Activated CD4-positive, CD25-positive, alpha-beta regulatory T cell treated with anti-CD3 and anti-CD28 coated beads, Interleukin-2, amount 50 U/mL, for 72 hours (primary cell): Measurements from ENCODE around the gene KRT37.
"Not testable (repeated sequence)": the region's sequence is repeated elsewhere in the genome, so short reads cannot be mapped to it uniquely, and the experiment has no call there.

Source experiments
- DNase-seq: peaks from one replicate; pipeline ENCODE4 v3.0.0; 2021

Gene KRT37

GRCh38 chr17:41434005-41434404 is 9.6 kb upstream of the KRT37 start:
- DNase-seq, result no peak

- no peak for DNase-seq
Measured at GRCh38 chr17:41433586-41433985, 9.2 kb upstream of the KRT37 start.

- not testable (repeated sequence) for DNase-seq
Measured at GRCh38 chr17:41430376-41430775, 6.0 kb upstream of the KRT37 start.

DNA sequence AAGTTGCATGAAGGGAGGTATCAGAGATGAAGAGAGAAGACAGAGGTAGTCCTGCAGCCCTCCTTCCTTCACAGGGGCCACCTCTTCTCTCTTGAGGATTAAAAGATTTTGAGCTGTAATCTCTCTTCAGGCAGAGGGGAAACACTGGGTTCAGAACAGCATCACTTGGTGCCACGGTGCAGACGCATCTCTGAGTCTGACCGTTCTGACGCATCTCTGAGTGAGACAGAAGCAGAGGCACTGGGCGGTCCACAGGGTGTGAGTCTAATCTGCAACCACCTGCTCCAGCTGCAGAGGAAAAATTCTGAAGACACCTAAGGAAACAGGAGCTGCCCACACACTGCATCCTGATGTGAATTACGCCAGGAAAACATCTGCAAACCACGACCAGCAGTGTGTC is 5.3 kb upstream of the KRT37 start:
- no peak for DNase-seq

- DNase-seq, result no peak
Measured at GRCh38 chr17:41428591-41429291, 4.4 kb upstream of the KRT37 start.

DNA sequence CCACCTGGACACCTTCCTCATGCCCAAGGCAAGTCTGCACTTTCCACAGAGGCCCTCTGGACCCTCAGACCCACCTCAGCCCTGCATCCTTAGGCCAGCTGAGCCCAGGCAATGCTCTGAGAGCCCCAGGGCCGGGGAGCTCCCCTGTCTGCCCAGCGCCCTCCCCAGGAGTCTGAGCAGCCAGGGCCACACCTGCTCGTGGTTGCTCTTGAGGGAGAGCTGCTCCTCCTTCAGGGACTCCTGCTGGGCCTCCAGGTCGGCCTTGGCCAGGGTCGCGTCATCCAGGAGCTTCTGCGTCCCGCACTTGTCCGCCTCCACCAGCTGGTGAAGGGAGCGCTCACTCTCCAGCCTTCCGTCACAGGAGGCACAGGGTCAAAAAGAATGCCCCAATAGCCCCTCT is 1.8 kb downstream of the KRT37 start:
- DNase-seq, result not testable (repeated sequence)

DNA sequence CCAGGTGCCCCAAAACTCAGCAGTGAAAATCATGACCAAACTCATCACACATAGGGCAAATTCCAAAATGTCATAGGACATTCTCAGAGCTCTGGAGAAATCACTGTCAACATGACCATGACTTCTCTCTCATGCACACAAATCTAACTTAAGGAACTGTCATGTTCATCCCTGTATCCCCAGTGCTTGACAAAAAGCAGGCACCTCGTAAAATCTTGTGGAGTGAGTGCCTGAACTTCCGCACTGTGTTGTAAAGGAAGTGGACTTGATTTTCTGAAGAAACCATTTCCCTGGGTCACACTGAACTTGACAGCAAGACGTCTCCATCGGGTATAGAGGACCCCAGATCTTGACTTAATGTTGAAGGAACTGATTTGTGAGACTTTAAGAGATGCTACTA is 2.8 kb downstream of the KRT37 start:
- DNase-seq, result no peak

- no peak for DNase-seq
Measured at GRCh38 chr17:41421116-41421515, 3.3 kb downstream of the KRT37 start.

- no peak for DNase-seq
Measured at GRCh38 chr17:41420134-41420533, 4.3 kb downstream of the KRT37 start.

DNA sequence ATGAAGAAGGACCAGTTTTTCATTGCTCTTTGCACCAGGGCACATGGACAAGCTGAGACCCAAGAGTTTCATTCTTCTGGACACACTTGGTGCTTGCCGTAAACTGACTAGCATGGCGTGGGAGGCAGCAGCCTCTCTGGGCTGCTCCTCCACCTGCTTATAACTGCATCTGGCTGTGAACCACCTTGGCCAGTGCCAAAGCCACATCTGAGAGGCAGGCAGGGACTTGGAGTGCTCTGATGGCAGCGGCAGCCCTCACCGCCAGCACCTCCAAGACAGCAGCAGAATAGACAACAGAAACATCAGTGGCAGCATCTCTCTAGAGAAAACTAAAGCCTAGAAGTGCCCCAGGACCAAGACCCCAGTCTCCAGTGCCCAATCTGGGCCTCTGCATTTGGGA is 4.7 kb downstream of the KRT37 start:
- DNase-seq, result no peak

- DNase-seq, result no peak
Measured at GRCh38 chr17:41418116-41418860, 6.1 kb downstream of the KRT37 start.

DNA sequence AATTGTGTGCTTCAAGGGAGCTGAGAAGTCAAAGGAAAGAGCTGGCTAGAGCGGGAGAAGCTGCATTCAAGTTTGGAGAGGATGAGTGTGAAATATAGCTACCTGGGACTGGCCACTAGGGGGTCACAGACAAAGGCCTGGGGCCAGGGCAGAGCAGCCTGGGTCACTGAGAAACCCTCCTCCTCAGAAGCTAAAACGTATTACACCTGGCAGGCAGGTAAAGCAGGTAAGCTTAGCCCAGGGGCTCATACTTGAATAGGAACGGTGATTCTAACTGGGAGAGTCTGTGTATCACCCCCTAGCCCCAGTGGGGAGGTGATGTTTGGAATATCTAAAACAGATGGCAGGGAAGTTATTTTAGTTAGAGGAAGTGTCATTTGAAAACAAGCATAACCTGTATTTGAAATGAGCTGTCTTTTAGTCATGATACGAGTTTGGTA is 6.8 kb downstream of the KRT37 start:
- DNase-seq, result no peak

DNA sequence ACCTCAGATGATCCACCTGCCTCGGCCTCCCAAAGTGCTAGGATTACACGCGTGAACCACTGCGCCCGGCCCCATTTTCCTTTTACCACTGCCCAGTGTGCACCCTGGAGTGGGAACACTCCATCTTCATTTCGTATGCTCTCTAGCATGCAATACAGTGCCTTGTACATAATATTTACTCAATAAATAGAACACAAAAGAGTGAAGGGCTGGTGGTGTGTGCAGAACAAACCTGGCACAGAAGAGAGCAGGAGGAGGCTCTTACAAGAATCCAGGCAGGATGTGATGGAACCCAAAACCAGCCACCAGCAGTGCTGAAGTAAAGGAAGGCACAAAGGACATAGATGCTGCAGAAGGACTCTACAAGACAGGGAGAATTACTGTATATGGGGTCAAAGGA is 7.3 kb downstream of the KRT37 start:
- DNase-seq, result no peak

- DNase-seq, result no peak
Measured at GRCh38 chr17:41416479-41416878, 7.9 kb downstream of the KRT37 start.

DNA sequence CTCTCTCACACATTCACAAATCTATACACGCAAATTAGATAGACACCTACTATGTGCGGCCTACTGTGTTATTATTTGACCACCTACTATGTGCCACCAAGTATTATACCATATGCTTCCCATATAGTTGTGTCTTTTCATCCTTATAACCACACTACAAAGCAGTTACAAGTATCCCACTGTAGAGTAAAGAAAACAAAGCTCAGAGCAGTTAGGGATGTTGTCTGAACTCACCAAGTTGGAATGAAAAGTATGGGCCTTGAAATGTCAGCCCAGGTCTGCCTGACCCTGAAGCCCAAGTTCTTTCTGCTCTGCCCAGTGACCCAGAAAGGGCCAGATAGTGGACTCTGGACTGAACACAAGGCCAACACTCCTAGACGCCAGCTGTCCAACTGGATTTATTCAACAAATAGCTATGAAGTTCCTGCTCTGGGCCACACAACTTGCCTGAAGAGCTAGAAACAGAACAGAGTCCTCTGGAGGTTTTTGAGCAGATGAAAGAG is 8.5 kb downstream of the KRT37 start:
- no peak for DNase-seq

DNA sequence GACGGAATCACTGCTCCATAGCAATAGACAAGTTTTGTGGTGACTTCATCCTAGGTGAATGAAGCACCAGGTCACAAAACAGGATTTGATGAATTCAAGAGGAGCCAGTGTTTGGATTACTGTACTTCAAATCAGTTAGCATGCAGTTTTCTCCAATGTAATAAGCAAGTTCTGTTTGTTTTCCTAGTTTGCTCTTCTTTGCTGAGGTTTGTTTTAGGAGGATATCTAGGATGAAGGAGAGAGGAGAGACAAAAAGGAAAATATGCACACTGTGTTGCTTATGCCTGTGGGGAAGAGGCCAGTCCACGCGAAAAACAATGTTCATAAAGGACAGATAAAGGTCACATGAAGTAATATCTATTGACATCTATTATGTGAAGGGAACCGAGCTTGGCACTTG is 9.0 kb downstream of the KRT37 start:
- DNase-seq, result no peak

- no peak for DNase-seq
Measured at GRCh38 chr17:41413982-41414381, 10.4 kb downstream of the KRT37 start.

GRCh38 chr17:41413353-41413957 is 10.9 kb downstream of the KRT37 start:
- DNase-seq, result no peak

DNA sequence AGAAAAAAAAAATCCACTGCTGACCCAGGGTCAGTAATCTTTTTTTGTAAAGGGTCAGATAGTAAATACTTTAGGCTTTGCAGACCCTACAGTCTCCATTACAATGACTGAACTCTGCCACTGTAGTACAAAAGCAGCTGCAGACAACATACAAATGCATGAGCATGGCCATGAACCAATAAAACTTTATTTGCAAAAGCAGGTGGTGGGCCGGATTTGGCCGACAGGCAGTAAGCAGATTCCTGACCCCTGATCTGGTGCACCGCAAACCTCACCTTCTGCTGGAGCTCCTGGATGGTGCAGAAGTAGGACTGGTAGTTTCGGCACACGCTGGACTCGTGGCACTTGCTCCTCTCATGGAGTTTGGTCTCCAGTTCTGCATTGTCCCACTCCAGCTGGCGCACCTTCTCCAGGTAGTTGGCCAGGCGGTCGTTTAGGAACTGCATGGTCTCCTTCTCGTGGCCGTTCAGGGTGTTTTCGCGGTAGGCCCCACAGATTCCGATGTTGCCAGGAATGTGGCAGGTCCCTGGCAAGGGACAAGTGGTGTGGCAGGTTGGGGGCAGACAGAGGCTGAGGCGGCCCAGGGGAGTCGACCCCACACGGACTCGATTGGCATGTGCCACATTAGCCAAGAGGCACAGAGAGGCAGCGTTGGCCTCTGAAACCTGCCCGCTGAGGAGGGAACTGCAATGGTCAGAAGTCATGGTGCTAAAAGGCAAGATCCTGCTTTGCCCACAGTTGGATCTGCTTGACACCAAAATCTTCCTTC is 13.1 kb downstream of the KRT37 start:
- DNase-seq, result no peak

DNA sequence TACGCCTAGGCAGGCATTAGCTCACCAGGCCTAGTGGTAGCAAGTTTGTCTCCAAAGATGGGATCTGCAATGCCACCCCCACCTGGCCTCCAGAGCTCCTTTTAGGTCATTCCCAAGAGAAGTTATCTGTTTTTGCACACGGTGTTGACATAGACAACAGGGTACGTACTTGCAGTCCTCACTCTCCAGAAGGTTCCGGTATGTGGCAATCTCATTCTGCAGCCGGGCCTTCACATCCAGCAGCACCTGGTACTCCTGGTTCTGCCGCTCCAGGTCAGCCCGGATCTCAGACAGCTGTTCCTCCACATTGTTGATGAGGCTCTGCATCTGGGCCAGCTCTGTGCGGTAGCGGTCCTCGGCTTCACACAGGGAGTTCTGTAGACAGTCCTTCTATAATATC is 17.2 kb downstream of the KRT37 start:
- DNase-seq, result no peak

GRCh38 chr17:41406205-41406604 is 18.2 kb downstream of the KRT37 start:
- no peak for DNase-seq

GRCh38 chr17:41404024-41404671 is 20.2 kb downstream of the KRT37 start:
- no peak for DNase-seq
